Mononuclear cell (primary cell): ENCODE results near the gene KIAA1755. TPM values are rescaled to one million over a fixed set of nuclear protein-coding genes. Genes with fewer than 3 reads are reported as not detected.

ENCODE experiments used
- H3K27me3 ChIP-seq: 2 replicates; pipeline ENCODE4 v1.6.0; 2011; ENCODE audit warnings: low read length, control low read depth; ENCODE audit not compliant: insufficient read depth
- H3K4me1 ChIP-seq: 2 replicates; pipeline ENCODE4 v1.5.1; 2011; ENCODE audit warnings: mild to moderate bottlenecking, low read length, control low read depth; ENCODE audit not compliant: insufficient read depth
- H3K4me3 ChIP-seq: 2 replicates; pipeline ENCODE4 v1.5.1; 2011; ENCODE audit warnings: mild to moderate bottlenecking, low read length, moderate library complexity
- H3K9me3 ChIP-seq: 2 replicates; pipeline ENCODE4 v1.5.1; 2011; ENCODE audit warnings: low read depth, mild to moderate bottlenecking, control low read depth, low read length
- total RNA-seq: library from RNA; depleted of rRNA; stranded (reverse); fragments of >200 nt; gene quantifications from one replicate; pipeline ENCODE4 v1.2.3, GENCODE V29; 2012

The KIAA1755 gene
- total RNA-seq, 1 donor, result 0.10 TPM

DNA sequence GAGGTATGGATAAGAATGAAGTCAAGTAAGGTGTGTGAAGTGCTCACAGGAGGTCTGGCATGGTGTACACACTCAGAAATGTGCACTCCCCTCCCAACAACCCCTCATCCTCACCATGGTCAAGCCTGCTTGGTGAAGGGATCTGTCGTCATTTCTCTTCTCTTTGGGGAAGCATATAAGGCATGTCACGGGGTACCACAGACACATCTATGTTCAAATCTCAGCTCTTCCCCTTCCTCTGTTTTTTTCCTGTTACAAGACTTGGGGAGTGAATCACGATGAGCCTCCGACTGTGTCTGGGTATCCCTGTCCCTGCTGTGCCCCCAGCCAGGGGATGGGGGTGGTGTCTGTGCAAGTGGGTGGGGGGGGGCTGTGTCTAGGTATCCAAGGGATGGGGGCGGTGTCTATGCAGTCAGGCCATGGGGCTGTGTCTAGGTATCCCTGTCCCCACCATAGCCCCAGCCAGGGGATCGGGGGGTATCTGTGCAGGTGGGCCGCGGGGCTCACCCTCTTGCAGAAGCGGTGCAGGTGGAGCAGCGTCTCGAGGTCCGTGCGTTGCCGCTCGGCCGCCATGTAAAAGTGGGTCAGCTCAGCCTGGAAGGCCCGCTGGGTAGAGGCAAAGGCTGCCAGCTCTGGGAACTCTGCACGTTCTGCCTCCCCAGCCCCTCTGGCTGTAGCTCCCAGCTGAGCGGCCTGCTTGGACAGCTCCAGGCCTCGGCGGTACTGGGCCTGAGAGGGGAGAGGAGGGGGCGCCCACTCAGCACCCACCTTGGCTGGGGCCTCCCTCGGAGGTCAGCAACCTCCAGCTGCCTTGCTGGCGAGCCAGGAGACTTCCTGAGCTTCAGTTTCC lies 43.6 kb downstream of the KIAA1755 start:
- Histone ChIP-seq H3K9me3 (no peaks in the 10 kb centered on the region), H3K4me1 (peaks cover 5% of the 10 kb centered on the region), H3K27me3 (no peaks in the 10 kb centered on the region), H3K4me3 (no peak overlapping the region)

DNA sequence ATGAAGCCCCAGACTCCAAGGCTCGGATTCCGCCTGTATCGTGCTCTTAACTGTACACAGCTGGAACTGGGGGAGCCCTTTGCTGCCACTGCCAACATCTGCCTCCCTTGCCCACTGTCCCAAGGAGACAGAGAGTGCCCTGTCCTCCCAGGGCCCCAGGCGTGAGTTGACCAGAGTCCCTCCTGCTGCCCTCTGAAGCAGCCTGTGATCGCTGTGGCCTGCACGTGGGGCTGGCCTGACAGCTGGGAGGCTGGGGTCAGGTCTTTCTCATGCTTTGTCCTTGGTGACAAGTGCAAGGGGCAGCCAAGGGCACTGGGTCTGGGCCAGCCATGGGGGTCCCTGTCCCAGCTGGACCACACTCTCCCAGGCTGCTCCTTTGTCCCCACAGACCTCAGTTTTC lies 44.3 kb downstream of the KIAA1755 start:
- Histone ChIP-seq H3K27me3 (no peaks in the 10 kb centered on the region), H3K4me1 (peaks cover 9% of the 10 kb centered on the region), H3K9me3 (no peaks in the 10 kb centered on the region), H3K4me3 (no peak overlapping the region)

DNA sequence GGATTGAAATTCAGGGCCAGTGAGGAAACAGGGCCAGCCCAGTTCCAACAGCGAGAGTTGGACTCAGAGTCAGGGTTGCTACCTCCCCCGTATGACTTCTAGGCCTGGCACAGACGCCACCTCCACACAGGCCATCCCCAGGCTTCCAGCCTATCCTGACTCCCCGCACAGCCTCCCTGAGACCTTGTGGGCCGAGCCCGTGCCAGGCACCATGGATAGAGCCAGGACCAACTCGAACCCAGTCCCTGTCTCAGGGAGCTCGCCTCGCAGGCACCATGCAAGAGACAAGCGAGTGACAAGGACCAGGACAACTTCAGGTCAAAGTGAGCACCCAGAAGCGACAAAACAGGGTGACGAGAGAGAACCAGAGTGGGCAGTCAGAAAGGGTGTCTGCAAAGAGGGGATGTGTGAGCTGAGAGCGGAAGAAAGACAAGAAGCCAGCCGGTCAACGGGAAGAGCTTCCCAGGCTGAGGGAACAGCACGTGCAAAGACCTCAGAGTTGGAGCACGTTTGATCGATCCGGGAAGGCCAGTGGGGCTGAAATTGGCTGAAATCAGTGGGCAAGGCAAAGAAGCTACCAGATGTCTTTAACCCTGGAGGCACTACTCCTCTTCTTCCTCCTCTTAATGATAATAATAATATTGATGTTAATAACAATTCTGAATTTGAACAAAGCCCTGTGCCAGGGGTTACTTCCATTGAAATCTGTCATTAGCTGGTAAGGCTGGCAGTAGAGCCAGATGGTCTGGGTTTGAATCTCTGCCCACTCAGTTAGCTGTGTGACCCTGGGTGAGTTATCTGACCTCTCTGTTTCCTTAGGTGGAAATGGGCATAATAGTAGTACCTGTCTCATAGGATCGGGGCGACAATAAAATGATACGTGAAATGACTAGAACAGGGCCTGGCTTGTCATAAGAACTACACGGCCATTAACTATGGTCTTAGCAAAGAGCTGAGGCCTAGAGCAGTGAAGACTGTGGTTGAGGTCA lies 45.0 kb downstream of the KIAA1755 start:
- H3K27me3 ChIP-seq, result no peaks in the 10 kb centered on the region
- no peaks in the 10 kb centered on the region for H3K9me3 ChIP-seq
- peaks cover 8% of the 10 kb centered on the region for H3K4me1 ChIP-seq
- no peak overlapping the region for H3K4me3 ChIP-seq

DNA sequence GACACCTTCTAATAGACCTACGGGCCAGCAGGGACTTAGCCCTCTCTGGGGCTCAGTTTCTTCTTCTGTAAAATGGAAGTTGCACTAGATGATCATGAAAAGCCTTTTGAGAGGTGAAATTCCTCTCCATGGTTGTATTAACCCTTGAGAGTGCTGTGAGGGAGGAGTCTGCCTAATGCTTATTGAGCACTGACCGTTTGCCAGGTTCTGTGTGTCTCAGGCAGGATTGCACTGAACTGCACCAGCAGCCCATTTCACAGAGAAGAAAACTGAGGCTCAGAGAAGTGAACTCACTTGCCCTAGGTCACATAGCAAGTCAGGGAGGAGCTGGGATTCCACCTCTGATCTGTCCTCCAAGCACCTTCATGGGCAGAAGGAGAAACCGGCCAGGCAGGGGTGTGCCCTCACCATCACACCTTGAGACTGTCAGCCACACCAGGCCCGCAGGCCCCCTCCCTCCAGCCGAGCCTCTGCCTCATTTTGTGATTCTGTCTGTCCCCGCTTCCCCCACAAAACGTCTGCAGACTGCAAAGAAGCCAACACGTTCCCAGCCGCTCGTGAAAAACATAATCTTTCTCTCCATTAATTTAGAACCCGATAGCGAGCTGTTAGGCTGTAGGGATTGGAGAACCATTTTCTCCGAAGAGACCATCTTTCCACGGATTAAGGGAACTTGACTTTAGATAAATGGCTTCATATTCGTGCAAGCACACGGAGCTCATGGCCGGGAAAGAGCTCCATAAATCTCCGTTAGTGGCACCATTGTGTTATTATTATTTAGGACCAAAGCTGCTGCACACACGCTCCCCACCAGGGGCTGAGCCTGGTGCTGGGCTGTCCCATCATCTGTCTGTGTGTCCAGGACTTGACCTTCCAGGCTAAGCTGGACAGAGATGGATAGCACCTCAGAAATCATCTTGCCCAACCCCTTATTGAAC lies 46.0 kb downstream of the KIAA1755 start:
- no peaks in the 10 kb centered on the region for H3K9me3 ChIP-seq
- H3K4me1 ChIP-seq, result peaks cover 8% of the 10 kb centered on the region
- H3K27me3 ChIP-seq, result no peaks in the 10 kb centered on the region
- no peak overlapping the region for H3K4me3 ChIP-seq

DNA sequence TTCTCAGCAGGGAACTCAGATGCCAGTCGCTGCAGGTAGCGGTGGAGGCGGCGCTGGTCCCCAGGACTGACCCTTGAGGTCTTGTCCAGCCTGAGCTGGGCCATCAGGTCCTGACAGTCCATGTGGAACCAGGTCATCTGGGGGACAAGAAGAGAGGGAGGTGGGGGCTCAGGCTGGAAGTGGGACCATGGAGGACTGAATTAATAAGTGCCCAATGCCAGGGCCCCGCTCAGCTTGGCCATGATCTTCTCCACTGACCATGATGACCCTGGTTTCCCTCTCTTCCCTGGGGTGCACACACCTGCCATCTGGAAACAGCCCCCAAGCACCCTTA lies 47.0 kb downstream of the KIAA1755 start:
- Histone ChIP-seq H3K27me3 (no peaks in the 10 kb centered on the region), H3K4me1 (peaks cover 8% of the 10 kb centered on the region)

DNA sequence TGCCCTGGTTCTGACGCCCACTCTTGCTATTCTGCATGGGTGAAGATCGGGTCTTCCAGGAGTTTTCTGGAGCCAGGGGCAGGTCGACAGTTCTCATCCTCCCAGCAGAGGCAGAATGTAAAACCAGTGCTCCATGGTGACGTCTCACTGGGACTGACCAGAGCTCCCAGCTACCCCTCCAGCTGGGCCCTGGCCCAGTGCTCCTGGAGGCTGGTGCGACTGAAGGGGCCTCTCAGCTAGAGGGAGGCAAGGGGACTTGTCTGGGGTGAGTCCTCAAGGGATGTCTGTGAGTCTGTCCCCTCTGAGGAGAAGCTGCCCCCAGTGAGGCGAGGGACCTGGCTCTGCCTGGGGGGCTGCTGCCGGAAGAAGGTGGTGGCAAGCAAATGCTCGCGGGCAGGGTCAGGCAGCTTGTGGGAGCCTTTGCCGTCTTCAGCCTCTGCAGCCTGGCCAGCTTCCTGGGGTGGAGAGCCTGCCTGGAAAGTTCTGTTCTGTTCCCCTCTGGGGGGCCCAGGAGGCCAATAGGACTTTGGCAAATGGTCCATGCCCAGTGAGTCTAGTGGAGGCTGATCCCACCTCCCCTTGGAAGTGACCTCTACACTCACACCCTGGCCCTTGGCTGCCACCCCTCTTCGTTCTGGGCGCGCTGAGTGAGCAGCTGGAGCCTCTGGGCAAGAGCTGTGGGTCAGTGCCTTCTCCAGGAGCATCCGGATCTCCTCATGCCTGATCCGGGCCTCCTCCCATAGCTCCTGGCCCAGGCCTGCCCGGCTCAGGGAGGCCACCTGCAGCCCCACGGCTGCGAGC lies 47.5 kb downstream of the KIAA1755 start:
- Histone ChIP-seq H3K4me3 (no peak overlapping the region), H3K27me3 (peaks cover 3% of the 10 kb centered on the region), H3K9me3 (no peaks in the 10 kb centered on the region), H3K4me1 (peaks cover 8% of the 10 kb centered on the region)

More for the DNA sequence above, 47.0 kb downstream of the KIAA1755 start:
- Histone ChIP-seq H3K4me3 (no peak overlapping the region), H3K9me3 (no peaks in the 10 kb centered on the region)

DNA sequence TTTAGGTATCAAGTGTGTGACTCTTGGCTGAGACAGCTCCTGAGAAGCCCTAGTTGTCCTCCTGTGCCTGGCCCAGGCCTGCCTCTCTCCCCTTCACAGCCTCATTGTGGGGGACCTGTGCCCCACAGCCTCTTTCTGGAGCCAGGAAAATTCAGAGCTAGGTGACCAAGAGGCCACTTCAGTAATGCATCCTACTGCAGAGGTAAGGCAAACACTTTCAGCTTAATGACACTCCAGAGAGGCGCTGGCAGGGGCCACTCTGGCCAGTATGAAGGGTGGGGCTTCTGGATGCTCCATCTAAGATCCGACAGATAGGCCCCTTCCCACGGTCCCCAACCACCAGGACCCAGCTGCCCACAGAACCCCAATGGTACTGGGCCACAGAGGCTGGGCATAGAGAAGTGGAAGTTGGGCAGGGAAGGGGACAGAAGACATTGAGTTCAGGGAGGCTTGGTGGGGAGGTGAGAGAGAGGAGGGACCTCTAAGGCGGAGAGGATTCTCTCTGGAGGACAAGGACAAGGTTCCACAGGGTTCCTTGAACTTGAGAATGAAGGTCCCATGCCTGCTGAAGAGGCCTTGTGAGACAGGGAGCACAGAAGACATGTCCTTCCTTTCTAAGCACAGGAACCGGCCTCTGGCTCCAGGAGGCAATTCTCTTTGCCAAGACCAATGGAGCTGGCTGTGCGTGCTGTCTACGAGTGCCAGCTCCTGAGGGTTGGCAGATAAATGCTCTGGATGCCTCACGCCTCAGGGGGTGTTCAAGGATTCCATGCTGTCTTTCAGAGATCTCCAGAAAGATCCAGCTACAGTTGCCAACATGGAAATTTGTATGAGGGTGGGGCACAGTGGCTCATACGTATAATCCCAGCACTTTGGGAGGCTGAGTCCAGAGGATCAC lies 49.1 kb downstream of the KIAA1755 start:
- H3K27me3 ChIP-seq, result peaks cover 3% of the 10 kb centered on the region
- peaks cover 8% of the 10 kb centered on the region for H3K4me1 ChIP-seq
- H3K4me3 ChIP-seq, result no peak overlapping the region
- no peaks in the 10 kb centered on the region for H3K9me3 ChIP-seq

DNA sequence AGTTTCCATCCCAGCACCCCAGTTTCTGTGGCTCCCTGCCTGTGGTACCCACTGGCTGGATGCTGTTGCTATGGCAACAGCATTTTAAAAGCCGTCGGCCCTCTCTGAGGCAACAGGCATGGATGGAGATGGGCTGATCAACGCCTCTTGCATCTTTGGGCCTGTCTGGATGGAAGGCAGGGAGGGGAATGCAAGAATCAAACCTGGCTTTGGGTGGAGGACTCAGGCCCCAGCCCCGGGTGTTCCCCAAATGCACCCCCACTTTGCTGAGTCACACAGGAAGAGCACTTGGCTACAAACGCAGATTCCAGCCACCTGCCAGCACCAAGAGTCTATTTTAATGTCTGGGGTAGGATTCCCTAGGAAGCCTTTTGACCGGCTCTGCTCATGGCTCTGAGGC lies 49.8 kb downstream of the KIAA1755 start:
- no peak overlapping the region for H3K4me3 ChIP-seq
- H3K27me3 ChIP-seq, result peaks cover 3% of the 10 kb centered on the region
- peaks cover 8% of the 10 kb centered on the region for H3K4me1 ChIP-seq
- H3K9me3 ChIP-seq, result no peaks in the 10 kb centered on the region

DNA sequence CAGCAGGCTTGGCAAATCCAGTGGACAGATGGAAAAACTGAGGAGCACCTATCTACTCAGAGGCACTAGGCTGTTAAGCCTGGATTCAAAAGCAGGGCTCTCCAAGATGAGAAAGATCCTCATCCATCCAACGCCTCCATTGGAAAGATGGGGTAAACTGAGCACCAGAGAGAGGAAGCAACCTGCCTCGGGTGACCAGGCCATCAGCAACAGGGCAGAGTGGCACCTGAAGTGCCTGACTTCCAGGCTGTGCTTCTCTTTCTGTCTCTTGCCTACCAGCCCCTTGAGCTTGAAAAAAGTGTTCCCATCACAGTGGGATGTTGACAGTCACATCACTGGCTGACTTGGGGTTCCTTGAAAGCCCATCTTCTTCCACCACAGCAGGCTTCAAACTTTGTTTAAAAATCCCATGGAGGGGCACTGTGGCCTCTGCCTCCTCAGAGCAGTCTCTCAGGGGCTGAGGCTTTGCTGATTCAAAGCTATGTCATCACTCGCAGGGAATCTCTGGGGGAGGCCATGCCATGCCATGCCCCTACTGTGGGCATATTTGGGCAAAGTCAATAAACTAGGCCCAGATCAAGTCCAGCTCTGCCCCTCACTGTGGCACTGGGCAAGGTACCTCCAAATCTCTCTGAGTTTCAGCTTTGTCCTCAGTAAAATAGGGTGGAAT lies 50.7 kb downstream of the KIAA1755 start:
- Histone ChIP-seq H3K27me3 (peaks cover 3% of the 10 kb centered on the region), H3K9me3 (no peaks in the 10 kb centered on the region), H3K4me1 (peaks cover 8% of the 10 kb centered on the region), H3K4me3 (no peak overlapping the region)

DNA sequence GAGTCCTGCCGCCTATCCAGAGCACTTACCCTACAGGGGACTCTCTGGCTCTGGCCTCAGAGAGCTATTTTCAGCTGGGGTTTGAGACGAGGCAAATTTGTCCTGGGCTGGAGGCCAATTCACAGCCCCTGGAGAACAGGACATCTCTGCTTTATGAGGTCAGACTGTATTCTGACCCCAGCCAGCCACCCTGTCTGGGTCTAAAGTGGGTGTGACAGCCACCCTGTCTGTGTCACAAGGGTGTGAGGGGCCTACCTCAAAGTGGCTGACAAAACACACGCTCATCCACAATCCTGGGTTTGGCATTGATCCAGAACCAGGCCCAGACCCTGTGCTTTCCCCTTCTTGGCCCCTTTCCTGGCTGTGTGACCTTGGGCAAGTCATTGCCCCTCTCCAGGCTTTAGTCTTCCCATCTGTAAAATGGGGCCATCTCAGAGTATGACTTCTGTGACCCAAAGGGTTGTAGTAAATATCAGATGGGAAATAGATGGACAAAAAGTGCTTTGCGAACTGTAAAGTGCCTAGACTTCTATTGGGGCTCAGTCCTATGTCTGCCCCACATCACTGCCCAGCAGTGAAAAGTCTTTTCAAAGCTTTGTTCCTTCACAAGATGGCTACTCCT lies 51.4 kb downstream of the KIAA1755 start:
- Histone ChIP-seq H3K27me3 (peaks cover 3% of the 10 kb centered on the region), H3K9me3 (no peaks in the 10 kb centered on the region), H3K4me1 (peaks cover 8% of the 10 kb centered on the region), H3K4me3 (no peak overlapping the region)

DNA sequence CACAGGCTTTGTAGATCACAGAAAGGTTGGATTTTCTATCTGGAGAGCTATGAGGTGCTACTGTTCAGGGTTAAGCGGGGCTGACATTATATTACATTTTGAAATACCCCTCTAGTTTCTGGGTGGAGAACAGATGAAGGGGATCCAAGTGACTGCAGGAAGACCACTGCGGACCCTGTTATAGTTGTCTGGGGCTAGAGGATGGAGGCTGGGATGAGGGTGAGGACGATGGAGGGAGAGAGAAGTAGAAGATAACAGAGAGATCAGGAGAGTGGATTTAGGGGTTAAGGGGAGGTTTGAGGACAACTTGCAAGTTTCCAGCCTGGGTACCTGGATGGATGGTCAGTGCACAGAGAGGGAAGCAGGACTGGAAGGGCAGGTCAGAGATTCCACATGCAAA lies 52.0 kb downstream of the KIAA1755 start:
- Histone ChIP-seq H3K4me1 (peaks cover 8% of the 10 kb centered on the region), H3K9me3 (no peaks in the 10 kb centered on the region), H3K27me3 (peaks cover 3% of the 10 kb centered on the region), H3K4me3 (no peak overlapping the region)

DNA sequence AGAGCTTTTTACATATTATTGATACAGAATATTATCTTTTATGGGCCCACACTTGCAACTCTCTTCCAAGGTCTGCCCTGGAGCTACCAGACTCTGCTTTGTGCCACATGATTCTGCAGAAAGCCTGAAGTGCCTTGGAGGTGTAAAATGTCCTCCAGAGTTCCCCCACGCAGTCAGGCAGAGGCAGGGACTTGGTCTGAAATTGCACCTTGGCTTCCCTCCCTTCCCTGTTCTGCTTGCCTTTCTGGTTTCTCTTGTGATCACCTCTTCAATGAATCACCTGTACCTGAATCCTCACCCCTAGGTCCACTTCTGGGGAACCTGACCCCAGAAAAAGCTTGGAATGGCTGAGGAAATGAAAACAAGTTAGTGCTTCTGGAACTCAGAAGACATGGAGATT lies 52.4 kb downstream of the KIAA1755 start:
- no peaks in the 10 kb centered on the region for H3K9me3 ChIP-seq
- peaks cover 3% of the 10 kb centered on the region for H3K27me3 ChIP-seq
- H3K4me3 ChIP-seq, result no peak overlapping the region
- H3K4me1 ChIP-seq, result peaks cover 8% of the 10 kb centered on the region
